ENCODE measurements around the gene PDE11A.

DNA sequence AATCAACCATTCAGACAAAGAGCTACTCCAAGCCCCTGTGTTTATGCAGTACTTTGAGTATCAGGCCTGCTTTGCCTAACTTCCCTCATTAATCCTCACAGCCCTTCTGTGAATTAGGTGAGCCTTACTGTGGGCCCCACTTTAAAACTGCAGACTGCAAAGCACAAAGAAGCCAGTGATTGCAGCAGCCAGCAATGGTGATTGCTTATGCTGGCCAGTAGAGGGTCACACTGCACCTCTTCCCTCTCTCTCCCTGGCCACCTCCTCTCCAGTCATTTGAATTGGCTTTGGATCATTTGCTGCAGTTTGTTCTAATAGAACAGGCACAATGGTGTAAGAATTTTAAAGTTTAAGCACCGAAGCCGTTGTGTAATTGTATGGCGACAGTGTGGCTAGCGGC is 450.1 kb downstream of the PDE11A start:
- TF ChIP-seq, protein P1, sequence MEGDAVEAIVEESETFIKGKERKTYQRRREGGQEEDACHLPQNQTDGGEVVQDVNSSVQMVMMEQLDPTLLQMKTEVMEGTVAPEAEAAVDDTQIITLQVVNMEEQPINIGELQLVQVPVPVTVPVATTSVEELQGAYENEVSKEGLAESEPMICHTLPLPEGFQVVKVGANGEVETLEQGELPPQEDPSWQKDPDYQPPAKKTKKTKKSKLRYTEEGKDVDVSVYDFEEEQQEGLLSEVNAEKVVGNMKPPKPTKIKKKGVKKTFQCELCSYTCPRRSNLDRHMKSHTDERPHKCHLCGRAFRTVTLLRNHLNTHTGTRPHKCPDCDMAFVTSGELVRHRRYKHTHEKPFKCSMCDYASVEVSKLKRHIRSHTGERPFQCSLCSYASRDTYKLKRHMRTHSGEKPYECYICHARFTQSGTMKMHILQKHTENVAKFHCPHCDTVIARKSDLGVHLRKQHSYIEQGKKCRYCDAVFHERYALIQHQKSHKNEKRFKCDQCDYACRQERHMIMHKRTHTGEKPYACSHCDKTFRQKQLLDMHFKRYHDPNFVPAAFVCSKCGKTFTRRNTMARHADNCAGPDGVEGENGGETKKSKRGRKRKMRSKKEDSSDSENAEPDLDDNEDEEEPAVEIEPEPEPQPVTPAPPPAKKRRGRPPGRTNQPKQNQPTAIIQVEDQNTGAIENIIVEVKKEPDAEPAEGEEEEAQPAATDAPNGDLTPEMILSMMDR (IDR thresholded peaks at IDR 0.05) = no peak
- no peak for TF ChIP-seq POLR2A (IDR thresholded peaks at IDR 0.05)
